Ammon's horn (tissue), 1 donor: ENCODE data around the gene IGFBP5.

Source experiments
- DNase-seq: peaks from one replicate; pipeline ENCODE4 v3.0.0-alpha.2; 2016; ENCODE audit warnings: low spot score

The IGFBP5 gene

GRCh38 chr2:216643986-216644659, 51.2 kb downstream of the IGFBP5 start:
- DNase-seq = no peak

- DNase-seq = no peak
These were observed 57.9 kb downstream of the IGFBP5 start for GRCh38 chr2:216637472-216637871.

GRCh38 chr2:216636551-216637450, 58.5 kb downstream of the IGFBP5 start:
- DNase-seq = no peak

GRCh38 chr2:216635701-216636550, 59.4 kb downstream of the IGFBP5 start:
- DNase-seq = no peak

GRCh38 chr2:216635171-216635570, 60.2 kb downstream of the IGFBP5 start:
- no peak for DNase-seq

- DNase-seq = no peak
These were observed 60.8 kb downstream of the IGFBP5 start for GRCh38 chr2:216634370-216635148.

- no peak for DNase-seq
These were observed 61.6 kb downstream of the IGFBP5 start for GRCh38 chr2:216633616-216634369.

GRCh38 chr2:216632952-216633615, 62.3 kb downstream of the IGFBP5 start, which contains the start of gene IGFBP2:
Gene IGFBP2 (plus strand): TSS chr2:216633420. CDS start chr2:216633524, 104 bp downstream.
- no peak for DNase-seq

GRCh38 chr2:216632346-216632951, 62.9 kb downstream of the IGFBP5 start:
- no peak for DNase-seq

GRCh38 chr2:216629784-216630183, 65.6 kb downstream of the IGFBP5 start:
- no peak for DNase-seq

GRCh38 chr2:216626875-216627245, 68.5 kb downstream of the IGFBP5 start:
- DNase-seq = no peak

GRCh38 chr2:216626168-216626874, 69.0 kb downstream of the IGFBP5 start:
- no peak for DNase-seq

GRCh38 chr2:216624251-216624650, 71.1 kb downstream of the IGFBP5 start:
- DNase-seq = no peak

GRCh38 chr2:216622526-216622925, 72.8 kb downstream of the IGFBP5 start:
- no peak for DNase-seq
